K562 (cell line): ENCODE measurements around the gene LBH. TPM values are rescaled to one million over a fixed set of nuclear protein-coding genes. Genes with fewer than 3 reads are reported as not detected.

Experiments used
- ATAC-seq: fragments of 200-7000 bp; cut with Tn5 transposase; 3 replicates; pipeline ENCODE4 v1.9.1; 2020; ENCODE audit warnings: moderate library complexity
- BruUV-seq: library from RNA; stranded (reverse); fragments of 400-500 nt; replicated peaks from 2 replicates; lab custom pipeline; 2021; lab: Mats Ljungman, UMichigan
- CTCF ChIA-PET: fragments of 300-600 bp; formaldehyde crosslinking; extraction: SDS; loops from one replicate; lab custom pipeline; 2021; ENCODE audit warnings: low intra/inter-chr PET ratio; lab: Yijun Ruan, JAX
- POLR2A ChIA-PET: fragments of 300-600, 350-650 bp; sonication (Branson Sonifier 250); formaldehyde crosslinking; extraction: SDS; loops from one replicate; lab custom pipeline; 2021; ENCODE audit warnings: antibody characterized with exemption, inconsistent platforms; lab: Yijun Ruan, JAX
- DNase-seq, 4 experiments: peaks; one replicate each; pipeline versions ENCODE4 v3.0.0 to v3.0.0-alpha.2; 2011 to 2018; ENCODE audit warnings: low spot score in 3 of 4, mixed read lengths in 3 of 4; ENCODE audit errors: extremely low read depth in 1 of 4
- FAIRE-seq: peaks from 2 replicates; lab custom pipeline; 2011; peaks lifted over from hg19 to GRCh38; lab: Jason Lieb, UNC
- H2AFZ ChIP-seq: 2 replicates; pipeline ENCODE4 v1.6.0; 2011; ENCODE audit warnings: low read depth, low read length, control low read depth, inconsistent platforms
- H3K27ac ChIP-seq: fragments of 200-600 bp; 3 replicates; pipeline ENCODE4 v1.8.0; 2011; ENCODE audit warnings: low read depth, mild to moderate bottlenecking, control low read depth, inconsistent platforms, low read length, moderate library complexity, mixed read lengths; ENCODE audit errors: extremely low read depth
- H3K27me3 ChIP-seq, 2 experiments: fragments of 300-600 bp in 1 of 2; 2 replicates in 1 of 2; 3 replicates in 1 of 2; pipeline versions ENCODE4 v1.6.0 to v1.8.0; 2011; ENCODE audit warnings: inconsistent platforms in 2 of 2, low read length in 2 of 2, mild to moderate bottlenecking in 1 of 2, mixed read lengths in 1 of 2, moderate library complexity in 1 of 2; ENCODE audit not compliant: control insufficient read depth in 2 of 2, insufficient read depth in 2 of 2
- H3K36me3 ChIP-seq: fragments of 300-600 bp; 3 replicates; pipeline ENCODE4 v1.8.0; 2011; ENCODE audit warnings: mild to moderate bottlenecking, low read length, inconsistent platforms; ENCODE audit not compliant: control insufficient read depth, insufficient read depth
- H3K4me1 ChIP-seq, 2 experiments: fragments of 200-600 bp in 1 of 2; replicated peaks in 1 of 2; 2 replicates in 1 of 2; 3 replicates in 1 of 2; pipeline versions ENCODE4 v1.5.1 to v1.8.0; 2011; ENCODE audit warnings: inconsistent platforms in 2 of 2, low read length in 2 of 2, mild to moderate bottlenecking in 1 of 2, mixed read lengths in 1 of 2, moderate library complexity in 1 of 2; ENCODE audit not compliant: control insufficient read depth in 2 of 2, insufficient read depth in 2 of 2
- H3K4me2 ChIP-seq: 2 replicates; pipeline ENCODE4 v1.6.1; 2011; ENCODE audit warnings: low read length, control low read depth, inconsistent platforms, mixed read lengths; ENCODE audit not compliant: insufficient read depth
- H3K4me3 ChIP-seq: fragments of 200-600 bp; sonication (generic), shearing (Covaris generic); 2 replicates; pipeline ENCODE4 v1.5.1; 2016; ENCODE audit warnings: control low read depth, inconsistent platforms
- H3K79me2 ChIP-seq: fragments of 200-600 bp; 3 replicates; pipeline ENCODE4 v1.8.0; 2011; ENCODE audit warnings: low read length, inconsistent platforms; ENCODE audit not compliant: control insufficient read depth, insufficient read depth
- H3K9ac ChIP-seq, 2 experiments: 2 replicates each; pipeline versions ENCODE4 v1.6.0 to v1.6.1; 2011; ENCODE audit warnings: low read depth in 2 of 2, low read length in 2 of 2, control low read depth in 1 of 2, inconsistent platforms in 1 of 2, mild to moderate bottlenecking in 1 of 2, mixed read lengths in 1 of 2; ENCODE audit not compliant: insufficient read depth in 1 of 2
- H3K9me1 ChIP-seq: one replicate; pipeline ENCODE4 v1.6.0; 2011; ENCODE audit warnings: inconsistent platforms, mild to moderate bottlenecking, low read length, moderate library complexity; ENCODE audit not compliant: control insufficient read depth, insufficient read depth
- H3K9me3 ChIP-seq: replicated peaks from 2 replicates; pipeline ENCODE4 v1.5.1; 2011; ENCODE audit warnings: low read depth, low read length, inconsistent platforms; ENCODE audit not compliant: control insufficient read depth, insufficient read depth
- H4K20me1 ChIP-seq: replicated peaks from 2 replicates; pipeline ENCODE4 v1.6.1; 2011; ENCODE audit warnings: low read length, inconsistent platforms, mixed read lengths; ENCODE audit not compliant: control insufficient read depth, insufficient read depth
- MCM3 ChIP-seq: fragments of 450-650 bp; IDR thresholded peaks from 2 replicates; pipeline ENCODE4 v1.6.1; 2016
- SMC3 ChIP-seq: conservative IDR thresholded peaks from 2 replicates; pipeline ENCODE4 v1.6.1; 2011; ENCODE audit warnings: low read depth, low read length, improper control_type of control experiment; ENCODE audit not compliant: insufficient read depth
- ZNF785 ChIP-seq: fragments of 250-450 bp; sonication (Bioruptor Pico); IDR thresholded peaks from 2 replicates; pipeline ENCODE4 v1.4.0; 2020; ENCODE audit warnings: mild to moderate bottlenecking
- WGBS: fragments of 100-300 bp; shearing (Covaris generic); methylation state at CpG from one replicate; pipeline ENCODE4 v1.1.6; 2016; ENCODE audit warnings: low coverage, mixed read lengths; ENCODE audit not compliant: insufficient coverage; ENCODE audit errors: missing lambda C conversion rate; 5-methylcytosine and 5-hydroxymethylcytosine counted together
- in situ Hi-C: fragments of 300-500 bp; cut with MboI; formaldehyde crosslinking; loops from 4 replicates; pipeline ENCODE4 v1.15.0; 2018; ENCODE audit warnings: inconsistent platforms, mixed read lengths
- intact Hi-C: fragments of 100-400 bp; cut with micrococcal nuclease; formaldehyde crosslinking; loops from 2 replicates; pipeline ENCODE4 v1.14.2; 2022
- polyA plus RNA-seq, 8 experiments: library from polyadenylated mRNA; depleted of rRNA in 4 of 8; stranded (reverse) in 5 of 8; unstranded in 3 of 8; fragments of >200 nt; fragmentation: Nextera tagmentation in 2 of 8; fragmentation: Illumina TruSeq in 1 of 8; extraction: Ambion mirVana in 2 of 8; extraction: Trizol in 1 of 8; gene quantifications; 2 replicates each; pipeline versions ENCODE4 v1.2.1 to v1.2.3, GENCODE V29; 2011 to 2014; ENCODE audit warnings: inconsistent platforms in 1 of 8, missing spikeins in 1 of 8
- total RNA-seq, 7 experiments: library from RNA; depleted of rRNA in 6 of 7; stranded (reverse); fragments of >200 nt in 6 of 7; fragmentation: Illumina TruSeq in 2 of 7; extraction: Trizol in 2 of 7; gene quantifications; 2 replicates each; pipeline versions ENCODE4 v1.2.1 to v1.2.3, GENCODE V29; 2011 to 2021; ENCODE audit warnings: low replicate concordance in 1 of 7
- TF ChIP-seq, protein P1 (sequence below): sonication (generic); formaldehyde crosslinking; IDR thresholded peaks from 2 replicates; pipeline ENCODE4 v1.8.0; 2022; ENCODE audit warnings: missing genetic modification reagents, mild to moderate bottlenecking, moderate library complexity, borderline replicate concordance
- TF ChIP-seq, protein P2 (sequence below), 2 experiments: fragments of 150-350 bp in 1 of 2; IDR thresholded peaks; 2 replicates each; pipeline ENCODE4 v1.6.1; 2012 to 2016; ENCODE audit warnings: low read depth in 2 of 2, low read length in 2 of 2, mild to moderate bottlenecking in 1 of 2, moderate library complexity in 1 of 2

LBH gene
- total and polyA plus RNA-seq, 9 of the 15 experiments (the other 6 are each of a cell fraction or from before 2014, with no cell fraction given) = 3.1 to 13.4 (median 7.4) TPM

DNA sequence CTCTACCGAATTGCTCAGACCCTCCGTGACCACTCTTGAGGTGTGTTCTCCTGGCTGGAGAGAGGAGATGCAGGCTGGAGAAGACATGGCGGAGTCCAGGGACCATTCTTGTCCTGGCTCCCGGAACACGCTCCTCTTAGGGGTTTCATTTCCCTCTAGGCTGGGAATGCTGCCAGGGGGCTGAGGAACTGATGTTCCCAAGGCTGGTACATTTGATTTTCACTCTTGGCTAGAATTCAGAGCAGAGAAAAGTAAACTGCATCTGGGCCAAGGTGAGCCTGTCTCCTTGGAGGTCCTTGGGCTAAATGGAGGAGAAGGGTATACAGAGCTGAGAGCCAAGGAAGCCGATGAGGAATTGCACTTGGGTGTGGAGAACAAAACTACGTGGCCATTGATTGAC lies 28.2 kb upstream of the LBH start:
- Histone ChIP-seq H3K9me3 (no peaks in the 10 kb centered on the region), H3K27me3 (no peaks in the 10 kb centered on the region), H3K9me1 (no peaks in the 10 kb centered on the region), H2AFZ (no peak overlapping the region), H3K4me2 (no peak overlapping the region), H3K79me2 (no peaks in the 10 kb centered on the region), H3K4me3 (no peak overlapping the region), H3K9ac (no peak overlapping the region), H4K20me1 (no peaks in the 10 kb centered on the region), H3K27ac (no peak overlapping the region), H3K4me1 (peaks cover 0 to 2% of the 10 kb centered on the region in 2 experiments; a peak in 2 of 5 replicates), H3K36me3 (no peaks in the 10 kb centered on the region)
- intact Hi-C loops = no loop called here
- ChIA-PET CTCF (no interaction called here), POLR2A (interaction anchor here (1.1 to 1.2 kb wide), 2 partner anchors 11 to 274 kb away, joined by 5 read pairs; no protein-coding TSS in a partner anchor)
- no peak for FAIRE-seq
- 53% methylated on average over 7 of the region's 7 CpGs for WGBS
- no peak for DNase-seq
- in situ Hi-C loops = no loop called here
- ATAC-seq = no peak
- no TSS peak for BruUV-seq
- no peak for TF ChIP-seq ZNF785 (CRISPR knock-in tag)
- TF ChIP-seq, protein P1, sequence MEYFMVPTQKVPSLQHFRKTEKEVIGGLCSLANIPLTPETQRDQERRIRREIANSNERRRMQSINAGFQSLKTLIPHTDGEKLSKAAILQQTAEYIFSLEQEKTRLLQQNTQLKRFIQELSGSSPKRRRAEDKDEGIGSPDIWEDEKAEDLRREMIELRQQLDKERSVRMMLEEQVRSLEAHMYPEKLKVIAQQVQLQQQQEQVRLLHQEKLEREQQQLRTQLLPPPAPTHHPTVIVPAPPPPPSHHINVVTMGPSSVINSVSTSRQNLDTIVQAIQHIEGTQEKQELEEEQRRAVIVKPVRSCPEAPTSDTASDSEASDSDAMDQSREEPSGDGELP = no peak
- TF ChIP-seq MCM3 = no peak
- TF ChIP-seq, protein P2, sequence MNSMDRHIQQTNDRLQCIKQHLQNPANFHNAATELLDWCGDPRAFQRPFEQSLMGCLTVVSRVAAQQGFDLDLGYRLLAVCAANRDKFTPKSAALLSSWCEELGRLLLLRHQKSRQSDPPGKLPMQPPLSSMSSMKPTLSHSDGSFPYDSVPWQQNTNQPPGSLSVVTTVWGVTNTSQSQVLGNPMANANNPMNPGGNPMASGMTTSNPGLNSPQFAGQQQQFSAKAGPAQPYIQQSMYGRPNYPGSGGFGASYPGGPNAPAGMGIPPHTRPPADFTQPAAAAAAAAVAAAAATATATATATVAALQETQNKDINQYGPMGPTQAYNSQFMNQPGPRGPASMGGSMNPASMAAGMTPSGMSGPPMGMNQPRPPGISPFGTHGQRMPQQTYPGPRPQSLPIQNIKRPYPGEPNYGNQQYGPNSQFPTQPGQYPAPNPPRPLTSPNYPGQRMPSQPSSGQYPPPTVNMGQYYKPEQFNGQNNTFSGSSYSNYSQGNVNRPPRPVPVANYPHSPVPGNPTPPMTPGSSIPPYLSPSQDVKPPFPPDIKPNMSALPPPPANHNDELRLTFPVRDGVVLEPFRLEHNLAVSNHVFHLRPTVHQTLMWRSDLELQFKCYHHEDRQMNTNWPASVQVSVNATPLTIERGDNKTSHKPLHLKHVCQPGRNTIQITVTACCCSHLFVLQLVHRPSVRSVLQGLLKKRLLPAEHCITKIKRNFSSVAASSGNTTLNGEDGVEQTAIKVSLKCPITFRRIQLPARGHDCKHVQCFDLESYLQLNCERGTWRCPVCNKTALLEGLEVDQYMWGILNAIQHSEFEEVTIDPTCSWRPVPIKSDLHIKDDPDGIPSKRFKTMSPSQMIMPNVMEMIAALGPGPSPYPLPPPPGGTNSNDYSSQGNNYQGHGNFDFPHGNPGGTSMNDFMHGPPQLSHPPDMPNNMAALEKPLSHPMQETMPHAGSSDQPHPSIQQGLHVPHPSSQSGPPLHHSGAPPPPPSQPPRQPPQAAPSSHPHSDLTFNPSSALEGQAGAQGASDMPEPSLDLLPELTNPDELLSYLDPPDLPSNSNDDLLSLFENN (IDR thresholded peaks at IDR 0.05; ENCODE audit: low read depth in 2 of 2, low read length in 2 of 2) = no peak
- TF ChIP-seq SMC3 = no peak
